Activated CD4-positive, alpha-beta T cell treated with anti-CD3 and anti-CD28 coated beads, Interleukin-2, amount 50 U/mL, for 24 hours (primary cell): ENCODE data around the gene CD8B2.
"Not testable (repeated sequence)": the region's sequence is repeated elsewhere in the genome, so short reads cannot be mapped to it uniquely, and the experiment has no call there.

Source experiments
- DNase-seq, 2 donors: peaks; one replicate each; pipeline ENCODE4 v3.0.0-alpha.2; 2020; ENCODE audit warnings: low read depth in 1 of 2, low spot score in 1 of 2

The CD8B2 gene

GRCh38 chr2:106486551-106487385 is at the start of gene CD8B2:
Gene CD8B2, plus strand, starts transcription at chr2:106487364. Its CDS starts 63 bp downstream, at chr2:106487427.
- DNase-seq, result not testable (repeated sequence)

GRCh38 chr2:106461882-106462281 is 25.3 kb upstream of the CD8B2 start:
- DNase-seq, result not testable (repeated sequence)

GRCh38 chr2:106467516-106467915 is 19.6 kb upstream of the CD8B2 start:
- not testable (repeated sequence) for DNase-seq

- not testable (repeated sequence) for DNase-seq
These were observed 19.1 kb upstream of the CD8B2 start, which contains the start of gene RGPD3 for GRCh38 chr2:106468107-106468506. Gene RGPD3, minus strand, starts transcription at chr2:106468413. Its CDS starts 125 bp downstream, at chr2:106468288.

GRCh38 chr2:106470658-106471057 is 16.5 kb upstream of the CD8B2 start:
- peak in 1 of 2 donors; percentile 17 for DNase-seq

- DNase-seq, result not testable (repeated sequence)
These were observed 9.5 kb upstream of the CD8B2 start for GRCh38 chr2:106477647-106478046.

- not testable (repeated sequence) for DNase-seq
These were observed 7.6 kb upstream of the CD8B2 start for GRCh38 chr2:106479563-106479962.

GRCh38 chr2:106487386-106488191 is 425 bp downstream of the CD8B2 start:
- not testable (repeated sequence) for DNase-seq

GRCh38 chr2:106489701-106490100 is 2.5 kb downstream of the CD8B2 start:
- DNase-seq, result not testable (repeated sequence)

GRCh38 chr2:106492399-106492798 is 5.2 kb downstream of the CD8B2 start:
- not testable (repeated sequence) for DNase-seq

GRCh38 chr2:106492913-106493312 is 5.7 kb downstream of the CD8B2 start:
- not testable (repeated sequence) for DNase-seq

- not testable (repeated sequence) for DNase-seq
These were observed 11.4 kb downstream of the CD8B2 start for GRCh38 chr2:106498549-106498948.

GRCh38 chr2:106500350-106500749 is 13.2 kb downstream of the CD8B2 start:
- DNase-seq, result not testable (repeated sequence)

- not testable (repeated sequence) for DNase-seq
These were observed 15.2 kb downstream of the CD8B2 start for GRCh38 chr2:106502351-106502750.

- not testable (repeated sequence) for DNase-seq
These were observed 17.0 kb downstream of the CD8B2 start for GRCh38 chr2:106504192-106504591.

- DNase-seq, result not testable (repeated sequence)
These were observed 17.6 kb downstream of the CD8B2 start for GRCh38 chr2:106504787-106505186.

GRCh38 chr2:106506002-106506687 is 19.0 kb downstream of the CD8B2 start:
- not testable (repeated sequence) for DNase-seq

GRCh38 chr2:106508660-106509373 is 21.7 kb downstream of the CD8B2 start:
- not testable (repeated sequence) for DNase-seq

GRCh38 chr2:106509374-106509770 is 22.2 kb downstream of the CD8B2 start:
- not testable (repeated sequence) for DNase-seq

- DNase-seq, result not testable (repeated sequence)
These were observed 23.6 kb downstream of the CD8B2 start for GRCh38 chr2:106510791-106511190.
